ENCODE measurements around the gene ANXA6.

The ANXA6 gene

DNA sequence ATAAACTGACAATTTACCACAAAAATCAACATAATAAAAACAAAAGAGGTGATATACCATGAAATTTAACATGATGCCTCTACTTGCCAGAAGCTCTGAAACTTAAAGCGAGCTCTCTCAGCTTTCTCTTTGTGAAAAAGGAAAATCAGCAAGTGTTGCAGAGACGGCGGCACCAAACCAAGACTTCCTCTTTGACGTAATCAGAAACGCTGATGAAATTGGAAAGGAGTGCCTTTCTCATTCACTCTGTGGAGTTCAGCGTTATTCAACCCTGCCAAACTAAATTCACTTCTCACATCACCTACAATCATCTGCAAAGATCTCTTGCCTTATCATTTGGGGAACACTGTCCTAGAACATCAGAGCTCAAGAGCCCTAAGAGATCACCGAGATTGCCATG lies 32.2 kb downstream of the ANXA6 start:
- no peak for DNase-seq

DNA sequence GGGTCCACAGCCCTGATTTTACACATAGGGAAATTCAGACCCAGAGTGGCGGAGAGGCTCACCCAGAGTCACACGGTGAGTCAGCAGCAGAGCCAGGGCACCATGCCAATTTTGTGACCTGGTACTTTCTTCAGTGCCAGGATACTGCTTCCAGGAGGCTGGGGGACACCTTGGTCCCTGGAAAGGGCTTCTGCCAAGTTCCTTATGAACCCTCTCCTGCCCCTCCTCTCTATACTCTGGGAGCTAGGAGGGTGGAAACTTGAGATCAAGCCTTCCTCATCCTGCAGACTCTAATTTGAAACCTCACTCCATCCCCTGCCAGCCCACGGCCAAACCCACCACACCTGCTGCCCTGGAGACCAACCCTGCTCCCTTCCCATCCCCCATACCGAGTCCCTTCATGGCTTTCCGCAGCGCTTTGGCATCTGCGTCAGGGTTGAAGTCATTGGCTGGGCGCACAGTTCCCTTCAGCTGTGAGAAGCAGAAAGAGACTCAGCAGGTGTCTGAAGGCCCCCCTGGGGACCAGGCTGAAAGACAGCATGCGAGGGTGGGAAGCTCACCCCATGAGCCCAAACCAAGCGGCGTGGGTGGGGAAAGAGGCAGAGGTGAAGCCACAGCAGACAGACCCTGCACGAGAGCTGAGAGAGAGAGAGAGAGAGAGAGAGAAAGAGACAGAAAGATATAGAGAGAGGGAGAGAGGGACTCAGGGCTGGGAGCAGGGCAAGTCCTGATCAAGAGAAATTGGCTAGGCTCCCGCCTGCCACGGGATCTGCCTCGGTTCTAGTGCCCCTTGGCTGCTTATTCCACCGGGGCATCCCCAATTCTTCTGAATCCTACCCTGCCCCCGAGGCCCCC lies 33.5 kb downstream of the ANXA6 start:
- no peak for DNase-seq

DNA sequence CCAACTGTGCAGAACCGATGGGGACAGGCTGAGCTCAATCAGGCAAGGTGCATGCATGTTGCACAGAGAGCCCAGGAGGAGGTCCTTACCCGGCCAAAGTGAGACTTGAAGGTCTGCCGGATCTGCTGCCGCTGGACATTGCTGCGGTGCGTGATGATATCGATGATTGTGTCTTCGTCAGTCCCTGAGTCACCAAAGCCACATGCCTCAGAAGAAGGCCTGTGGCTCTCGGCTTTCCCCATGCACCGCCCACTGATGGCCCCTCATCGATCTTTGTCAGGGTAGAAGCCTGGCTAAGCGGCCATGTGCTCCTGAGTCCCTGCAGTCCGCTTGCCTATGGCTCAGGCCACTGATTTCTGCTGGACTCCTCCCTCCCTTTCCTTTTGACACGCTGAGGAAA lies 34.8 kb downstream of the ANXA6 start:
- no peak for DNase-seq

DNA sequence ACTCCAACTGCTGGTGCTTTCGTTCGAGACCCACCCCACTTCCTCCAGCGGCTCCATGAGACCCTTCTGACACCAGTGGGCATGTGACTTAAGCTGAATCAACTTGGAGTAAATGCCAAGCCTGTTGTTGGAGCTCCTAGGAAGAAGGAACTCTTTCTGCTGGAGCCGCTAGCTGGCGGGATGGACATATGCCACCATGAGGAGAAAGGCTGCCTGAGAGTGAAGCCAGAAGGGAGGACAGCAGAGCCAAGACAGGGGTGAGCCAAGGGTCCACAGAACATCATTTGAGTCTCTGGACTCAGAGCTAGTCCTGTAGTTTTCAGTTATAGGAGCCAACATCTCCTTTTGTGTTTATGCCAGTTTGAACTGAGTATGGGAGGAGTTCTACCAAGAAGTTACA lies 35.9 kb downstream of the ANXA6 start:
- DNase-seq: no peak

DNA sequence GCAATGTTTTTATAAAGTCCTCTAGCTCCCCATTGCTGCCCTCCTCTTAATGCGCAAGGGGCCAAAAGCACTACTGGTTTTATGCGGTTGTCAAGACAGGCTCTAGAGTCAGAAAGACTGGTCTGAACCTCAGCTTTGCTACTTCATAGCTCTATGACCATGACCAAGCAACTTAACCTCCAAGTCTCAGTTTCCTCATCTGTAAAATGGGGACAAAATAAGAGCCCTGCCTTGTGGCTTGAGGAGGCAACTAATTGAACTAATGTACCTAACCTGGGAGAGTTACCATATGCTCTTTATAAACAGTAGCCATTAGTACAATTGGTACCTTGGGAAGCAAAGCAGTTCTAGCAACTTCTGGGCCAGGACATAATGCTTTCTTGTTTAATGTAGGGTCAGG lies 36.5 kb downstream of the ANXA6 start:
- no peak for DNase-seq

DNA sequence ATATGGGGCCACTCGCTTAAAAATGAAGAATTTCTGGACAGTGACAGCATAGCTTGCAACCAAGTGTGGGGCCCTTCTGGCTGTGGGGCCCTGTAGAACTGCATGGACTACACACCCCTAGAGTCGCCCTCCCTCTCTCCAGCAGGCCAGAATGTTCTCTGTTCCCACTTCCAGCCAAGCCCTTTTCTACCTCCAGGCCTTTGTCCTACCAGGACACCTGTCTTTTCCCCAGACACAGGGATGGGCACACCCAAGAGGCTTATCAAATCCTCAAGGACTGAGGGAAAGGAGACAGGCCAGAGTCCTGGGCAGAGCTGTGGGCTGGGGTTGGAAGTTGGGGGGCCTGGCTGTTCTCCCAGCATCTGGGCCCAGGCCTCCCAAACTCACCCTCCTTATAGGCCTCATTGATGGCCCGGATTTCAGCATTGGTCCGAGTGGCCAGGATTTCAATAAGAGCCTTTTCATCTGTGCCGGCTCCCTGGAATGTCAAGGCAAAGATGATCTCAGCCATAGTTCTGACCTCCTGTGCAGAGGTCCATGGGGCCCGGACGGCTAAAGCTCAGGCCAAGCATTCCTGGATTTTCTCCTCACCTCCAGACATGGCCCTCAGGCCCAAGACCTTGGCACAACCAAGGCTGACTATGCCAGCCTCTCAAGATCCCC lies 38.5 kb downstream of the ANXA6 start:
- DNase-seq: no peak

DNA sequence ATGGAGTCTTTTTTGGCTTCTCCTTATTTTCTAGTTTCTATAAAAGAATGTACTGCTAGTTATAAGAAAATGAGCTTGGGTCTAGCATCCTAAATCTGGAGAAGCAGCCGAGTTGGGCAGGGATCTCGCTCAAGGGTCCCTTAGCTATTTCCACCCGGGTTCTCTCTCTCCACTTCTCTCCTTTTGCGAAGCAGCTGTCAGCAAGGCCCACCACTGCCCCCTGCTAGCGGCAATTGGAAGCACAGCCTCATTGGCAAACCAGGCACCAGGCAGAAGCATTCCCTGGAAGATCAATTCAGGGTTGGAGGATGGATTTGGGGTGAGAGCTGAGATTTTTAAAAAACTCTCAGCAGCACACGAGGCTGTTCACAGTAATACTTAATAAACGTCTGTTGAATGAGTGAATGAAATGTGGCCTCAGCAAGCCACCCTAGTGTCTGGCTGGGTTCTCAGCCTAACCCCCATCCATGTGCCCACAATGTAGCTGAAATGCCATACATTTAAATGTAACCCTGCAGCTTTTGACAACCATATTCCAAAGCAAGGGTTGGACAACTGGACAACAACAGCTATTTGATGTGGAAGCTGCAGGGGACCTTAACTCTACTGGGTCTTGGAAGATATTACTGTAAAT lies 42.2 kb downstream of the ANXA6 start:
- peak; percentile 56 for DNase-seq

DNA sequence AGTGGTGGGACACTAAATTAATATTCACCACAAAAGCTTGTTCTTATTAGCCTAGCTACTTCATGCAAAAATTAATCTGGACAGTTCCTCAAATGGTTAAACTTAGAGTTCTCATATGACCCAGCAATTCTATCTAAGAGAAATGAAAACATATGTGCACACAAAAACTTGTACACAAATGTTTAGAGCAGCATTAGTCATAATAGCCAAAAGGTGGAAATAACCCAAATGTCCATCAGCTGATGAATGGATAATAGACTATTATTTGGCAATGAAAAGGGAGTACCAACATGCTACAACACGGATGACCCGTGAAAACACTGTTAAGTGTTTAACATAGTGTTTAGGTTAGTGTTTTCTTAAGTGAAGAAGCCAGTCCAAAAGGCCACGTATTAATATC lies 43.9 kb downstream of the ANXA6 start:
- no peak for DNase-seq

DNA sequence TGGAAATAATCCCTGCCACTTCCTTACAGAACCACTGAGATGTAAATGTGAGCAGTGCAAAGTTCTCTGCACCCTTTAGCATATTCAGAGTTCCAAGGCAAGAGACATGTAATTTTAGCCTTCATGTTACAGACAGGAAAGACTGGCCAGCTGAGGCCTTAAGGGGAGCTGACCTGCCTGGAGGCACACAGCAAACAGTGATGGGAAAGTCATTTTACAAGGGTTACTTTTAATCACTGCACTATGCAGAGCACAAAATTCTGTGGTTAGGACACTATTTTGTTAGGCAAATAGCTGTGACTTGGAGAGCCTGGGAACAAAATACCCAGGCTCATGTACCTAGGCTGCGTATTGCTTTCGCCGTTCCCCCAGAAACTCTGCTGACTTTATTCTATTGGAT lies 46.6 kb downstream of the ANXA6 start:
- no peak for DNase-seq

DNA sequence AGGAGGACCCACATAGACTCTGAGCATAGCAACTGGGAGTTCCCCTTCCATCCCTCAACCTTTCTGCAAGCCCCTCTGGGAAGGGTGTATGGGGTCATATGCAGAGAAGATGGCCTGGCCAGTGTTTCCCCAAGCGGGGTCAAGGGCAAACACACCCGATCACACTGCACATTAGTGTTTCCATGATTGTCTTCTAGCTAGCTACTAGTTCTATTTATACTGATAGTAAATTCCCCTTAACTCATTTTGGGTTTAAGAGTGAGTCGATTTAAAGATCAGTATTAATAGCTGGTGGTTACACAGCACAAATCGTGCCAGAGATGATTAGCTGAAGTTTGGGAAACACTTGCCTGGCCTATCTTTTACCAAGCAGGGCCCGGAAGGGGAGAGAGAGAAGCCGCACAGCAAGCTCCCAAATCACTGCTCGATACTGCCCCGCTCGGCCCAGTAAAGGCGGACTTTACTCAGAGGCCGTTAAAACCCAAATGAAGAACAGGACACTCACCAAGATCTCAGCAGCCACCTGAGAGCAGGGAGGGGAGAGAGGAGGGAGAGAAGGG lies 47.4 kb downstream of the ANXA6 start:
- DNase-seq: no peak

DNA sequence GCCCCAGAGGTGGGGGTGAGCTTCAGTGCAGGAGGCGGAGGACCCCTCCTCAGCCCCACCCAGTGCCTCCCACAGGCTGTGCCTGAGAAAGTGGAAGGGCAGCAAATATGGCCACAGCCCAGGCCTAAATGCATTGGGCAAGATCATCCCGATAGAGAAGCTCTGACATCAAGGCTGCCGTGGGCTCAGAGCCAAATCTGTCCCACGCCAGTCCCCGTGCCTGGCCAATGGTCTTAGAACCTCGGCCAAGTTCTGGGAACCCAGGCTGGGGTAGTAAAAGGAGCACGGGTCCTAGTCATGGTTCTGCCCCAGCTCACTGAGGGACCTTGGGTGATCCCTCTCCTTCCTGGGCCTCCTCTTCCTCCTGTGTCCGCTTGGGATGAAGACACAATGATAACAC lies 49.0 kb downstream of the ANXA6 start:
- DNase-seq: no peak

DNA sequence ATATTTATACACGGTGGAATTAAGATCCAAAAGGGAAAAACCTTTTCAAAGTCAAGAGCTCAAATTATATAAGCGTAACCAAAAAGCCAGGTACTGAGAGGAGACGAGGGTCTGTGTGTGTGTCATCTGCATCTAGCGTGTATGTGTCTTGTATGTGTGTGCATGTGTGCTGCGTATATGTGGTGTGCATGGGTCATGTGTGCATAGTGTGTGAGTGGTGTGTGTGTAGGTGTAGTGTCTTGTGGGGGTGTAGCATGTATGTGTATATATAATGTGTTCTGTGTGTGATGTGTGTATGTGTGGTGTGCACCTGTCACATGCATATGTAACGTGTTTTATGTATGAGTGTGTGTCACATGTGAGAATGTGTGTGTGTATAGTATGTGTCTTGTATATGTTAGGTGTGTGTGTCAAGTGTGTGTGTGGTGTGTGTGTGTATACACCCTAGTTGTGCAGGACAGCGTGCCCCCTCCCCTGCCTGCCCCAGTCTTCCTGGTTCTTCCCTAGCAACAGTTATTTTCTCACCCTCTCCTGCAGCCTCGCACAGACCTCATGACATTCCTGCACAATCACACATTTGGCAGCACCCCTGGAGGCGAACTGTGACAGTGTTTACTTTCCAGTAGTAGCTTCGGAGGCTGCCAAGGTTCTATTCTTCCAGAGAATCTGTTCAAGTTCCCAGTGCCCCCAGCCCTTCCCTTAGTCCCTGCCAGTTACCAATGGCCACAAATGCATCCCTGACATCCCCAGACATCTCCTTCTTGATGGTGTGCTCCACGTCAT lies 49.6 kb downstream of the ANXA6 start:
- no peak for DNase-seq

DNA sequence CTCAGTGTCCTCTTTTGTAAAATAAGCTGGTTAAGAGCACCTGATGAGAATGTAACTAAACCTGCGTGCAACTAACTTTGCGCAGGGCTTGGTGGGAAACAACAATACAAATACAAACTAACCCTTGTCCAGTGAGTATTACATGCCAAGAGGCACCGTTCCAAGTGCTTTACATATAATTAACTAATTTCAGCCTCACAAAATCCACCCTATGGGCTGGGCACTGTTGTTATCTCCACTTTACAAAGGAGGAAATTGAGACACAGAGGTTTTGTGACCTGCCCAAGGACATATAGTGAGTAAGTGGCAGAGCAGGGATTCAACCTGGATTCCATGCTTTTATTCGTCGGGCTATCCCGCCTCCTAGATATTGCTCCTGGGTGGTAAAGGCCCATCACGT lies 50.5 kb downstream of the ANXA6 start:
- no peak for DNase-seq

DNA sequence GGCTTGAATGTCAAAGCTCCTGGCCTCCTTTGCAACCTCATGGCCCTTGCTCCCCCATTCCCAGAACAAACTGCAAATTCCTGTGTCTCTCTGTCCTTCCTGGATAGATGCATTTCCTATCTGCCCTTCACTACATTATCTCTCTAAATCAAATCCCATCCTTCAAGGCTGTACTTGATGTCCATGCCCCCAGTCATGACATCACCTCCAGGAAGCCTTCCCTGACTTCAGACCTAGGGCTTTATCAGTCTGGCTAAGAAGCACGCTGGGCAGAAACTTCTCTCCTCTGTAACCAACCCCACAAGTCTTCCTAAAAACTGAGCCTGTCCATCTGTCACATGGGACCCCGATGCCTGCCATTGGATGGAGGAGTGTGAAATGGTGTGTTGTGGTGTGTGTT lies 51.1 kb downstream of the ANXA6 start:
- no peak for DNase-seq

DNA sequence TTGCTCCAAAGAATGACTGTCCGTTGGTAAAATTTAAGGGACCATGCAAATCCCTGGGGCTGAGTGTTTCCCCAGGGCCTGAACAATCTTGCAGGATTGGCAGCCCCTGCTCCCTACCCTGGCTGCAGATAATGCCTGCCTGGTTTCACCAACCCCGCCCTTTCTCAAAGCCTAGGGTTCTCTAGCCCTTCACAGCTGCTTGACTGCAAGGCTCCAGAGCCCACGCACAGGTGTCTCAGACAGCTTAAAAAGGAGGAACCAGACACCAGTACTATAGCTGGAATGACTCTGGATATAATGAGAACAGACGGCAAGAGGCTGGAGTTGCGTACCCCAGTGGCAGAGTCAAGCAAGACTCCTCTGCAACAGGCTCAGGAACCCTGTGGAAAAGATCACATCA lies 51.5 kb downstream of the ANXA6 start:
- DNase-seq: no peak

DNA sequence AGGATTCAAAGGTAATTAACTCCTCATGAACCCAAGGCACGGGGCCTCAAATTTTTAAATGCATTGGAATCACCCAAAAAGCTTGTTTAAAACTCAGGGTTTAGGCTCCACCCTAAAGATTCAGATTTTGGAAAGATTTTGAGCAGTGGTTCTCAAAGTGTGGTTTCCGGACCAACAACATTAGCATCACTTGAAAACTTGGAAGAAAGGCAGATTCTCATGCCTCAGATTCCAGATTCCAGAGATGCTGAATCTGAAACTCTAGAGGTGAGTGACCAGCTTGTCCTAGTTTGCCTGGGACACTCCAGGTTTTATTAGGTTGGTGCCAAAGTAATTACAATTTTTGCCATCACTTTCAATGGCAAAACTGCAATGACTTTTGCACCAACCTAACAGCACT lies 52.0 kb downstream of the ANXA6 start:
- DNase-seq: no peak

DNA sequence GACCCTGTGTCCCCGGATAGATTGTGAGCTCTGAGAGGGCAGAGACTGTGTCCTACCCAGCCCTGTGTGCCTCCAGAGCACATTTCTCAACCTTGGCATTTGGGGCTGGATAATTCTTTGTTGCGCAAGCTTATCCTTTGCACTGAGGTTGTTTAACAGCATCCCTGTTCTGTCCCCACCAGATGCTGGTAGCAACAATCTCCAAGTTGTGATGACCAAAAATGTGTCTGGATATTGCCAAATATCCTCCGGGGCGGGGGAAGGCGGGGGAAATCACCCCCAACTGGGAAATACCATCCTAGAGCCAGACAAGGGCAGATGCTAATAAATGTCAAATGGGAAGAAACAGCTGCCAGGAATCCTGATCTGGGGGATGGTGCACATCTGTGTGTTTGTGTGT lies 52.8 kb downstream of the ANXA6 start:
- no peak for DNase-seq

DNA sequence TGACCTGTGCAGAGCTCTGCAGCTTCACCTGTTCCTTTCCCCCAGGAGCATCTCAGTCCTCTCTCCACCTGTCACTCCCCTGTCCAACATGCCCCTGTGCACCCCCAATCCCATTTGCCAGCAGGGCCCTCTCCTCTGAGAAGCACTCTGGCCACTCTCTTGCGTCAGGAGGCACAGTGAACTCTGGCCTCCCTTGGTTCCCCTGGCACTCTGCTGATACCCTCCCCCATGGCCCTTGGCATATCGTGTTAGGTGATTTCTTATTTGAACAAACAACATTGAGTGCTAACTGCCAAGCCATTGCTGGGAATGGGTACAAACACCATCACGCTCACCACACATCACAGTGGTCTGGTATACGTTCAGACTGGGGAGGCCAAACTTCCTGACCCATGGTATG lies 55.8 kb downstream of the ANXA6 start:
- no peak for DNase-seq

DNA sequence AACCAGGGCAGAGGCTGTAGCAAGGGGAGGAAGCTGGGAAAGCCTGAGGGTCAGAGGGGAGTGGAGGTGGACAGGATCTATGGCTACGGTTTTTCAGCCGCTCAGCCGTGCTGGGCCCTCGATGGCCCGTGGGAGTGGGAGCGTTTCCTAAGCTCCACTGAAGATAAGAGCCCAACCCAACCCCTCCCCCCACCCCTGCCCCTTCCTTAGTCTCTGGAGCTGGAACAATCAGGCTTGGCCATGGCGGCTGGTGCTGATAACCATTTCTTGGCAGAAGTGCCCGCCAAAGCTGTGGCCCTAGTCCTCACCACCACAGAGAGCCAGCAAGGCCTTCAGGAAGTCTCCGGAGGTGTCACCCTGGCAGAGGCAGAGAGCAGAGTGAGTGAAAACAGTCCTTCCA lies 56.4 kb downstream of the ANXA6 start:
- no peak for DNase-seq

DNA sequence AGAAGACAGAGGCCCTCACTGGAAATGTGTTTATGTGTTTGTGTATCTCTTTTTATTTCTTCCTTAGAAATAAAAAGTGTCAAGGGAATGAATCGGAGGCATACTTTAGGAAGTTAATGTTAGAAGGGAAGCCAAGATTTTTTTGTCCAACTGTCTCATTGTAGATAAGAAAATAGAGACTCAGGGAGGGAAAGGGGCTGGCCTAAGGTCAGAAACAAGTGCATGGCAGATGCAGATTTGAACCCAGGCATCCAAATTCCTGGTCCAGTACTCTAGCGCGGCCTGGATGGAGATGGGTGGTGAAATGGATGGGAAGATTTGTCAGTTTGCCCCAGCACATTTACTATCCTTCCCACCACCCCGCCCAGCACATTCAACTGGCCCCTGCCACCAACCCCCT lies 56.9 kb downstream of the ANXA6 start:
- no peak for DNase-seq

DNA sequence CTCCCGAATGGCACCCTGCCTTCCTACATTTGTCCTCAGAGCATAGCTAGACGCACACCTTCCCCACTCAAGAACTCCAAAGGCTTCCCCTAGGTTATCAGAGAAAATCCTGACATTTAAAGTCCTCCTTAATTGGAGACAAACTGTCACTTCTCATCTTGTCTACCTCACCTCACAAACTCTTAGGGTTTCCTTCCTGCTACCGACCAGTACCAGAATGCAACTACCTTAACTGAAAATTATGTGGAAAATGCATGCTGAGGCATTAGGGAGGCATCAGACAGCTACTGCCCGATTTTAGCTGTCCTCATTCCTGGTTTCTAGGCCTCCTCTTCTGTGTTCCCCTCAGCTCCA lies 58.8 kb downstream of the ANXA6 start:
- no peak for DNase-seq

DNA sequence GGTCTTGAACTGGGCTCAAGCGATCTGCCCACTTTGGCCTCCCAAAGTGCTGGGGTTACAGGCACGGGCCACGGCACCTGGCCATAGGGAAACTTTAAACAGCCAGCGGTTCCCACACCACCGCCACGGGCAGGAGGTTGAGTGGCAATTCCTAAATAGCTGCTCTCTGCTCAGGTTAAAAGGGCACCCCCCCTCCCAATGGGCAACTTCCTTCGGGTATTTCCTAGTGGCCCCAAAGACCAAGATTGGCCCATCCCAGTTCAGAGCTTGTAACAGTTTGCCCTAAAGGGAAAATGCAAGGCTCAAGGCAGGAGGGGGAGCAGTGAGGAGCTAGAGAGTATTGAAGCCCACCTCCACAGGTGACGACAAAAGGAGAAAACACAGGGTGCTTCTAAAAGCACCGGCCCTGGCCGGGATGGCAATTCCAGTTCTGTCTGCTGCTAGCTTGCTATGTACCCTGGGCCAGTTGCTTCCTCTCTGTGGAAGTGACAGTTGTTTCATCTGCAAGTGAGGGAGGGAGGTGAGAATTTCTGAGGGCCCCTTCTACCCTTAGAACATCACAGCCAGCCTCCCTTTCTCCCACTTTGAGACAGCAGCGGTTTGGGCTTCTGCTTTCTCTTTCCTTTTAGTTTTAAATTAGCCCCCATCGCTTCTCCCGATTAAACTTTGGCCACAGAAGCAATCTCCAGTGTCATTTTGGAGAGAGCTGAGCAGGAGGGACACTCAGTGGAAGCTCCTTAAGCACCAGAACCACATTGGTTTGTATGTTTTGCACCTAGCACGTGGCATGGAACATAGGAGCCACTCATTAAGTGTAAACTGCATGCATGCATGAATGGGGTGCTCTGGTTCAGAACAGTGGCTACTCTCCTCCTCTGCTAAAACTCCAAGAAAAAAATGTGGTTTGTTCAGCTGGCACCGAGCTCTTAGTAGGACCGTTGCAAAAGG lies 59.5 kb downstream of the ANXA6 start:
- DNase-seq: no peak

Data from NCI-H1694 (cell line).